Vagina (tissue), 2 donors: Measurements from ENCODE around the gene HEPHL1.

Source experiments
- CTCF ChIP-seq, 3 experiments: fragments of 450-650 bp in 2 of 3; fragments of 200-600 bp in 1 of 3; sonication (generic) in 1 of 3; IDR thresholded peaks; one replicate each; pipeline ENCODE4 v1.5.1; 2017 to 2019; ENCODE audit warnings: antibody characterized with exemption in 3 of 3, mild to moderate bottlenecking in 2 of 3, moderate library complexity in 2 of 3
- POLR2AphosphoS5 ChIP-seq, 2 donors: sonication (generic); formaldehyde crosslinking; IDR thresholded peaks; one replicate each; pipeline ENCODE4 v1.9.0; 2017; ENCODE audit warnings: antibody characterized with exemption in 2 of 2, mild to moderate bottlenecking in 2 of 2, low read depth in 1 of 2; ENCODE audit not compliant: insufficient read depth in 1 of 2

DNA sequence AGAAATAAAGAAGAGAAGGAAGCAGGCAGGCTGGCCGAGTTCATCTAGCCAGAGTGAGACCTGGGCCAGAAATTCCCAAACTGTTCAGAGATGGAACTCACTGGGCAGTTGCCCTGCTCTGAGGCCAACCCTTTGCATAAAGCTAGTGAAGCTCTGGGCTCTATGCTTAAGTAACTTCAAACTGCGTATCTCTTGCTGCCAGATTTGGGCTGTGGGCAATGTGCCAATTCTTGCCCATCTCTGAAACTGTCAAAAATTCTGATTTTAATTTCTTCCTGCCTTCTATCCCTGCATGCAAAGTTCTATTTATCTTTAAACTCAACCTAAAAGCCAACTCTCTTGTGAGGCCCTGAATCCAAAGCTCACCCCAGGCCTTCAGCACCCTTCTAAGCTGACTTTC is 36.2 kb upstream of the HEPHL1 start:
- TF ChIP-seq POLR2AphosphoS5 (IDR thresholded peaks at IDR 0.05; ENCODE audit: insufficient read depth in 1 of 2, low read depth in 1 of 2) (no peak), CTCF (IDR thresholded peaks at IDR 0.05) (no peak)
